ENCODE data around the gene TMCC3.

DNA sequence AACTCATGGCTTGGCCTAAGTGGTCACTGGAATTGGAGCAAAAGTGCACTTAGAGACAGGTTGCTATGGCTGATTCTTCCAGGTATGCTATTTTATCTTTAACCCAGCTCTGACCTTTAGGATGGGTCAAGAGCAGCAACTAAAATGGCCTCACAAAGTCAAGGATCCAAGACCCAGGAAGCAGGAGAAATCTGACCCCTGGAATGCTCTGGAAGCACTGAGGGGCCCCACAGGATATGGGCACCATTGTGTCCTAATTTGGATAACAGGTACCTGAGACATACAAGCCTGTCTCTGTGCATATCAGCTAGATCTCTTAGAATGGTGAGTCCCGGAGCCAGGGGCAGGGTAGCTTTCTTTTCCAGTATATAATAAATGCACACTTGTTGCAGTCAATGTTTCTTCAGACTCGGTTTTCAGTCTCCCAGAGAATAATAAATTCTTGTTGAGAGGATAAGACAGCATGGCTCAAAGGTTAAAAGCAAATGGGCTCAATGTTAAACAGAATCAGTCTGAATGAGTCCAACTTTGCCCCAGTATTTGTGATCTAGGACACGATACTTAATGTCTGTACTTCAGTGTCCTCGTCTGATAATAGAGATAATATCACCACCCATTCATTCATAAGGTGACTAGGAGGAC is 29.3 kb upstream of the TMCC3 start:
- TF ChIP-seq, protein P1, sequence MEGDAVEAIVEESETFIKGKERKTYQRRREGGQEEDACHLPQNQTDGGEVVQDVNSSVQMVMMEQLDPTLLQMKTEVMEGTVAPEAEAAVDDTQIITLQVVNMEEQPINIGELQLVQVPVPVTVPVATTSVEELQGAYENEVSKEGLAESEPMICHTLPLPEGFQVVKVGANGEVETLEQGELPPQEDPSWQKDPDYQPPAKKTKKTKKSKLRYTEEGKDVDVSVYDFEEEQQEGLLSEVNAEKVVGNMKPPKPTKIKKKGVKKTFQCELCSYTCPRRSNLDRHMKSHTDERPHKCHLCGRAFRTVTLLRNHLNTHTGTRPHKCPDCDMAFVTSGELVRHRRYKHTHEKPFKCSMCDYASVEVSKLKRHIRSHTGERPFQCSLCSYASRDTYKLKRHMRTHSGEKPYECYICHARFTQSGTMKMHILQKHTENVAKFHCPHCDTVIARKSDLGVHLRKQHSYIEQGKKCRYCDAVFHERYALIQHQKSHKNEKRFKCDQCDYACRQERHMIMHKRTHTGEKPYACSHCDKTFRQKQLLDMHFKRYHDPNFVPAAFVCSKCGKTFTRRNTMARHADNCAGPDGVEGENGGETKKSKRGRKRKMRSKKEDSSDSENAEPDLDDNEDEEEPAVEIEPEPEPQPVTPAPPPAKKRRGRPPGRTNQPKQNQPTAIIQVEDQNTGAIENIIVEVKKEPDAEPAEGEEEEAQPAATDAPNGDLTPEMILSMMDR (optimal IDR thresholded peaks at IDR 0.05 in 1 of 3, IDR thresholded peaks at IDR 0.05 in 1 of 3, conservative IDR thresholded peaks at IDR 0.05 in 1 of 3; ENCODE audit: extremely low read depth in 1 of 3, insufficient read depth in 2 of 3, low read length in 3 of 3), result no peak
- no peak for TF ChIP-seq EZH2 (IDR thresholded peaks at IDR 0.05; ENCODE audit: low read length)

Measured in keratinocyte (primary cell).